ENCODE results near the gene MYO15B. TPM values are rescaled to one million over a fixed set of nuclear protein-coding genes. Genes with fewer than 3 reads are reported as not detected.

Gene MYO15B
- total RNA-seq, 1 experiment from 2014 or later = 26.5 TPM

GRCh38 chr17:75589012-75589918, 1.7 kb downstream of the MYO15B start:
- peaks cover 5% of the 10 kb centered on the region; the same call in 1 of the 2 replicates for H3K4me1 ChIP-seq (ENCODE audit: control insufficient read depth, insufficient read depth, low read length)
- CTCF ChIA-PET = interaction anchor here (1.2 to 2.6 kb wide), 2 partner anchors 12 to 73 kb away, joined by 6 to 12 read pairs; partner anchors contain the start of gene TSEN54
- BruUV-seq (replicated peaks) = no TSS peak
- H3K27ac ChIP-seq (ENCODE audit: low read length) = peak overlapping the region; percentile 83
- no peaks in the 10 kb centered on the region for H3K9me3 ChIP-seq (ENCODE audit: control insufficient read depth, insufficient read depth, low read depth, low read length)
- H3K27me3 ChIP-seq (ENCODE audit: control insufficient read depth, insufficient read depth, low read length) = no peaks in the 10 kb centered on the region
- DNase-seq (ENCODE audit: low read depth, low spot score) = no peak
- POLR2A ChIA-PET = no interaction called here
- no peaks in the 10 kb centered on the region for H3K36me3 ChIP-seq (ENCODE audit: control insufficient read depth, insufficient read depth, low read length)
- intact Hi-C loops (cut with micrococcal nuclease; ENCODE audit: unreplicated experiment) (no loop called here), in situ Hi-C loops (cut with HindIII; ENCODE audit: low pct_unique_long_range_greater_than_20kb, low sequenced_read_pairs) (no loop called here)
- TF ChIP-seq REST (IDR thresholded peaks at IDR 0.05; ENCODE audit: insufficient read depth in 1 of 2, low read depth in 2 of 2, low read length in 1 of 2) = no peak
- TF ChIP-seq POLR2AphosphoS5 (IDR thresholded peaks at IDR 0.05; ENCODE audit: low read depth, low read length) = peak; percentile 21; the same call in 1 of the 2 replicates
- TF ChIP-seq TCF7L2 (IDR thresholded peaks at IDR 0.05; ENCODE audit: low read depth, low read length) = no peak
- no peak for TF ChIP-seq SIN3A (IDR thresholded peaks at IDR 0.05; ENCODE audit: borderline replicate concordance, insufficient read depth, low read depth, low read length)
- TF ChIP-seq CTCF (IDR thresholded peaks at IDR 0.05) = peak; percentile 96
- H3K4me3 ChIP-seq (ENCODE audit: low read depth in 2 of 2, low read length in 2 of 2) = peak overlapping the region; percentile 59 to 62
- ATAC-seq = peak; percentile 92

DNA sequence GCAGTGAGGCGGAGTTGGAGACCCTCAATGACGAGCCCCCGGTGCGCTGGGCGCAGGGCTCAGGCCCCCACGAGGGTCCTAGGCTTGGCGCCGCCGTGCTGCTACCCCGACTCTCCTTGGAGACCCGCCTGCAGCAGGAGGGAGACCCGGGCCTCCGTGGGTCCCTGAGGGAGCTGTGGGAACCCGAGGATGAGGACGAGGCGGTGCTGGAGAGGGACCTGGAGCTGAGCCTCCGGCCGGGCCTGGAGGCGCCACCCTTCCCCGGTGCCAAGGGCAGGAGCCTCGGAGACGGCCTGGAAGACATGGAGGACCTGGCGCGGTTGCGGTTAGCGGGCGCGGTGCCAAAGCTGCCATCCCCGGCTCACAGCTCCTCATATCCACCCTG, 2.3 kb downstream of the MYO15B start:
- CTCF ChIA-PET = interaction anchor here (1.2 to 2.6 kb wide), 2 partner anchors 11 to 73 kb away, joined by 6 to 12 read pairs; partner anchors contain the start of gene TSEN54
- POLR2A ChIA-PET = no interaction called here
- DNase-seq (ENCODE audit: low read depth, low spot score) = no peak
- intact Hi-C loops (cut with micrococcal nuclease; ENCODE audit: unreplicated experiment) = no loop called here
- Histone ChIP-seq H3K27ac (ENCODE audit: low read length) (peak overlapping the region; percentile 83), H3K4me1 (ENCODE audit: control insufficient read depth, insufficient read depth, low read length) (peaks cover 5% of the 10 kb centered on the region; the same call in 1 of the 2 replicates), H3K4me3 (ENCODE audit: low read depth in 2 of 2, low read length in 2 of 2) (peak overlapping the region; percentile 59 to 62), H3K27me3 (ENCODE audit: control insufficient read depth, insufficient read depth, low read length) (no peaks in the 10 kb centered on the region), H3K9me3 (ENCODE audit: control insufficient read depth, insufficient read depth, low read depth, low read length) (no peaks in the 10 kb centered on the region), H3K36me3 (ENCODE audit: control insufficient read depth, insufficient read depth, low read length) (no peaks in the 10 kb centered on the region)
- TSS peak; percentile 66 for BruUV-seq (replicated peaks)
- TF ChIP-seq POLR2AphosphoS5 (IDR thresholded peaks at IDR 0.05; ENCODE audit: low read depth, low read length) (no peak), CTCF (IDR thresholded peaks at IDR 0.05) (no peak), SIN3A (IDR thresholded peaks at IDR 0.05; ENCODE audit: borderline replicate concordance, insufficient read depth, low read depth, low read length) (no peak), TCF7L2 (IDR thresholded peaks at IDR 0.05; ENCODE audit: low read depth, low read length) (no peak), REST (IDR thresholded peaks at IDR 0.05; ENCODE audit: insufficient read depth in 1 of 2, low read depth in 2 of 2, low read length in 1 of 2) (no peak)
- peak; percentile 11; the same call in 1 of the 2 replicates for ATAC-seq
- in situ Hi-C loops (cut with HindIII; ENCODE audit: low pct_unique_long_range_greater_than_20kb, low sequenced_read_pairs) = no loop called here

All from Panc1 (cell line).